ENCODE results near the gene FUT7. TPM values are rescaled to one million over a fixed set of nuclear protein-coding genes. Genes with fewer than 3 reads are reported as not detected.

Gene FUT7
- total RNA-seq, 4 donors from 2014 or later = not detected

- H3K27me3 ChIP-seq = no peaks in the 10 kb centered on the region
- H3K4me3 ChIP-seq = no peak overlapping the region
- intact Hi-C loops (cut with DNase I; ENCODE audit: low total_unique reads) = no loop called here
- no peaks in the 10 kb centered on the region for H3K4me1 ChIP-seq
- H3K36me3 ChIP-seq = no peaks in the 10 kb centered on the region
- H3K9me3 ChIP-seq = no peaks in the 10 kb centered on the region
- DNase-seq = no peak
- no peak overlapping the region for H3K27ac ChIP-seq
- TF ChIP-seq, protein P1, sequence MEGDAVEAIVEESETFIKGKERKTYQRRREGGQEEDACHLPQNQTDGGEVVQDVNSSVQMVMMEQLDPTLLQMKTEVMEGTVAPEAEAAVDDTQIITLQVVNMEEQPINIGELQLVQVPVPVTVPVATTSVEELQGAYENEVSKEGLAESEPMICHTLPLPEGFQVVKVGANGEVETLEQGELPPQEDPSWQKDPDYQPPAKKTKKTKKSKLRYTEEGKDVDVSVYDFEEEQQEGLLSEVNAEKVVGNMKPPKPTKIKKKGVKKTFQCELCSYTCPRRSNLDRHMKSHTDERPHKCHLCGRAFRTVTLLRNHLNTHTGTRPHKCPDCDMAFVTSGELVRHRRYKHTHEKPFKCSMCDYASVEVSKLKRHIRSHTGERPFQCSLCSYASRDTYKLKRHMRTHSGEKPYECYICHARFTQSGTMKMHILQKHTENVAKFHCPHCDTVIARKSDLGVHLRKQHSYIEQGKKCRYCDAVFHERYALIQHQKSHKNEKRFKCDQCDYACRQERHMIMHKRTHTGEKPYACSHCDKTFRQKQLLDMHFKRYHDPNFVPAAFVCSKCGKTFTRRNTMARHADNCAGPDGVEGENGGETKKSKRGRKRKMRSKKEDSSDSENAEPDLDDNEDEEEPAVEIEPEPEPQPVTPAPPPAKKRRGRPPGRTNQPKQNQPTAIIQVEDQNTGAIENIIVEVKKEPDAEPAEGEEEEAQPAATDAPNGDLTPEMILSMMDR (IDR thresholded peaks at IDR 0.05) = no peak
- no peak for TF ChIP-seq POLR2A (IDR thresholded peaks at IDR 0.05)
Measured at GRCh38 chr9:137009938-137010732, 21.8 kb downstream of the FUT7 start.

DNA sequence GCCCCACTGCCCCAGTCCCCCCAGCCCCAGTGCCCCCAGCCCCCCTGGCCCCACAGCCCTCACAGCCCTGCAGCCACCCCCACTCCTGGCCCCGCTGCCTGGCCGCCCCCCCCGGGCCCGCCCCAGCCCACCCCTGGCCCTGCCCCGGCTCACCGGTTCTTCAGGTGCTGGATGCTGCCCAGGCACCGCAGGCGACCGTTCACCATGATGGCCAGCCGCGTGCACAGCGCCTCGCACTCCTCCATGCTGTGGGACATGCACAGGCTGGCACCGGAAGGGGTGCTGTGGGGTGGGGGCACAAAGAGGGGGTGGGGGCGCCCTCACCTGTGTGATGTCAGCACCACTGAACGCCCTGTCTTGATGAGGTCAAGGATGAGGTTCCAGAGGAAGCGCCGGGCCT lies 22.7 kb downstream of the FUT7 start:
- H3K27me3 ChIP-seq = no peaks in the 10 kb centered on the region
- DNase-seq = no peak
- intact Hi-C loops (cut with DNase I; ENCODE audit: low total_unique reads) = no loop called here
- H3K9me3 ChIP-seq = no peaks in the 10 kb centered on the region
- H3K4me1 ChIP-seq = no peaks in the 10 kb centered on the region
- no peak overlapping the region for H3K27ac ChIP-seq
- H3K36me3 ChIP-seq = no peaks in the 10 kb centered on the region
- H3K4me3 ChIP-seq = no peak overlapping the region
- TF ChIP-seq, protein P1 (IDR thresholded peaks at IDR 0.05) = no peak
- no peak for TF ChIP-seq POLR2A (IDR thresholded peaks at IDR 0.05)

DNA sequence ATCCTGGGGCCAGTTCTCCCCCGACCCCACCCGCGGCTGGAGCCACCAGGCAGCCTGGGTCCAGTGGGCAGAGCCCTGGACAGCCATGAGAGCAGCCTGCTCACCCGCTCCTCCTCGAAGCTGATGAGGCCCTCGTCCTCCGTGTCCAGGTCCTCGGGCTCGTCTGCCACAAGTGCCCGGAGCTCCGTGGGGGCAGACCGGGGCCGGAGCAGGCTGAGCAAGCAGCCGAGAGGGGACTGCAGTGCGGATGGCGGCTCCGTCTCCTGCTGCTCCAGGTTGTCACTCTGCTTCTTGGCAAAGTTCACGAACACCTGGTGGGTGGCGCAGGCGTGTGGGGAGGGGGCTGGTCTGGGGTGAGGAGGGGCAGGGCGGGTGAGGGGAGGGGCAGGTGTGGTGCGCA lies 23.6 kb downstream of the FUT7 start:
- Histone ChIP-seq H3K9me3 (no peaks in the 10 kb centered on the region), H3K4me3 (no peak overlapping the region), H3K4me1 (no peaks in the 10 kb centered on the region), H3K27ac (no peak overlapping the region), H3K36me3 (no peaks in the 10 kb centered on the region), H3K27me3 (no peaks in the 10 kb centered on the region)
- DNase-seq = no peak
- TF ChIP-seq POLR2A (IDR thresholded peaks at IDR 0.05) = no peak
- TF ChIP-seq, protein P1 (IDR thresholded peaks at IDR 0.05) = no peak
- intact Hi-C loops (cut with DNase I; ENCODE audit: low total_unique reads) = no loop called here

DNA sequence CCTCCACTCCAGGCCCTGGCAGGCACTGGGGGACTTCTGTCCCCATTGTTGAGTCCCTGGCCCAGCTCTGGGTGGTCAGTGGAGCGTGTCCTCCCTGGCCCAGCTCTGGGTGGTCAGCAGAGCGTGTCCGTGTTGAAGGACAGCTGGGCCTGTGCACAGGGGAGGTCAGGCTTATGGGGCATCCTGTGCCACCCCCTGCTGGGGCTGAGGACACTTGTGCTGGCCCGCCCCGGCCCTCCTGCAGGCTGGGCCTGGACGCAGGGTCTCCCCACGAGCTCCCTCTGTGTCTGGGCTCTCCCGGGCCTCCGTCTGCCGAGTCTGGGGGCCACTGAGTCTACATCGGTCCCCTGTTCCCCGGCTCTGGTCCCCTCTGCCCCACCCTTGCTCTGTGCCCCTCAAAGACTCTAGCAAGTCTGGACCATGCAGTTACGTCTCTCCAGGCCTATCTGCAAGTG lies 24.0 kb downstream of the FUT7 start:
- H3K27ac ChIP-seq = no peak overlapping the region
- intact Hi-C loops (cut with DNase I; ENCODE audit: low total_unique reads) = no loop called here
- H3K4me1 ChIP-seq = no peaks in the 10 kb centered on the region
- no peaks in the 10 kb centered on the region for H3K27me3 ChIP-seq
- H3K9me3 ChIP-seq = no peaks in the 10 kb centered on the region
- H3K36me3 ChIP-seq = no peaks in the 10 kb centered on the region
- DNase-seq = no peak
- TF ChIP-seq POLR2A (IDR thresholded peaks at IDR 0.05) = no peak
- TF ChIP-seq, protein P1 (IDR thresholded peaks at IDR 0.05) = no peak
- H3K4me3 ChIP-seq = no peak overlapping the region

GRCh38 chr9:137007108-137007815 lies 24.6 kb downstream of the FUT7 start:
- TF ChIP-seq POLR2A (IDR thresholded peaks at IDR 0.05) = no peak
- TF ChIP-seq, protein P1 (IDR thresholded peaks at IDR 0.05) = no peak
- intact Hi-C loops (cut with DNase I; ENCODE audit: low total_unique reads) = no loop called here
- Histone ChIP-seq H3K4me1 (no peaks in the 10 kb centered on the region), H3K27ac (no peak overlapping the region), H3K27me3 (no peaks in the 10 kb centered on the region), H3K4me3 (no peak overlapping the region), H3K9me3 (no peaks in the 10 kb centered on the region), H3K36me3 (no peaks in the 10 kb centered on the region)
- no peak for DNase-seq
